Tibial nerve (tissue), 4 donors: ENCODE measurements around the gene PPP1CB.

Source experiments
- EP300 ChIP-seq, 2 donors: sonication (generic); formaldehyde crosslinking; IDR thresholded peaks; one replicate each; pipeline ENCODE4 v1.6.1; 2017; ENCODE audit warnings: antibody characterized with exemption in 2 of 2, mild to moderate bottlenecking in 1 of 2
- TF ChIP-seq, protein P1 (sequence below), 5 experiments: fragments of 200-600 bp in 3 of 5; fragments of 450-650 bp in 2 of 5; sonication (generic) in 3 of 5; IDR thresholded peaks; one replicate each; pipeline ENCODE4 v1.5.1; 2016 to 2019; ENCODE audit warnings: antibody characterized with exemption in 5 of 5, mild to moderate bottlenecking in 3 of 5, moderate library complexity in 2 of 5

DNA sequence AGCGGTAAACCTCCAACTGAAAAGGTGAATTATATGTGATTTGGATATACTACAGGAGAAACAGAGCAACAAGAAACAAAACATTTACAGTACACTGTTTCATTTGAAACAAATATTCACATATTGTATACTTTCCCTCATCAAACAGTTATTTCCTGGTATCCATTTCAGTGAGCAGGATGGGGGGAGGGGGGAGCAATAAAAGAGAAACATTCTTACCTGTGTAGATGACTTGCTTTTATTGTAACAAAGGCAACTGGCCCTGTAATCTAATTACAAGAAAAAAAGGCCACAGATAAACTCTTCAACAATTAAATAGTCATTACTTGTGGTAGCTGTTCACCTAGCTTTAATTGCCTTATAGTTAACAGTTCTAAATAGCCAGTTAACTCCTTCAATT is 3.9 kb upstream of the PPP1CB start:
- TF ChIP-seq, protein P1, sequence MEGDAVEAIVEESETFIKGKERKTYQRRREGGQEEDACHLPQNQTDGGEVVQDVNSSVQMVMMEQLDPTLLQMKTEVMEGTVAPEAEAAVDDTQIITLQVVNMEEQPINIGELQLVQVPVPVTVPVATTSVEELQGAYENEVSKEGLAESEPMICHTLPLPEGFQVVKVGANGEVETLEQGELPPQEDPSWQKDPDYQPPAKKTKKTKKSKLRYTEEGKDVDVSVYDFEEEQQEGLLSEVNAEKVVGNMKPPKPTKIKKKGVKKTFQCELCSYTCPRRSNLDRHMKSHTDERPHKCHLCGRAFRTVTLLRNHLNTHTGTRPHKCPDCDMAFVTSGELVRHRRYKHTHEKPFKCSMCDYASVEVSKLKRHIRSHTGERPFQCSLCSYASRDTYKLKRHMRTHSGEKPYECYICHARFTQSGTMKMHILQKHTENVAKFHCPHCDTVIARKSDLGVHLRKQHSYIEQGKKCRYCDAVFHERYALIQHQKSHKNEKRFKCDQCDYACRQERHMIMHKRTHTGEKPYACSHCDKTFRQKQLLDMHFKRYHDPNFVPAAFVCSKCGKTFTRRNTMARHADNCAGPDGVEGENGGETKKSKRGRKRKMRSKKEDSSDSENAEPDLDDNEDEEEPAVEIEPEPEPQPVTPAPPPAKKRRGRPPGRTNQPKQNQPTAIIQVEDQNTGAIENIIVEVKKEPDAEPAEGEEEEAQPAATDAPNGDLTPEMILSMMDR (IDR thresholded peaks at IDR 0.05) = no peak
- TF ChIP-seq EP300 (IDR thresholded peaks at IDR 0.05) = no peak
